IMR-90 (cell line): ENCODE data around the gene KHDRBS1. TPM values are rescaled to one million over a fixed set of nuclear protein-coding genes. Genes with fewer than 3 reads are reported as not detected.

Experiments used
- ATAC-seq: fragments of 200-7000 bp; cut with Tn5 transposase; 2 replicates; pipeline ENCODE4 v1.9.1; 2020; ENCODE audit warnings: low read depth, mild to moderate bottlenecking, moderate library complexity
- BruUV-seq: library from RNA; stranded (reverse); fragments of 400-500 nt; replicated peaks from 2 replicates; lab custom pipeline; 2021; lab: Mats Ljungman, UMichigan
- CTCF ChIA-PET: fragments of 300-600 bp; formaldehyde crosslinking; extraction: SDS; loops from one replicate; lab custom pipeline; 2021; ENCODE audit warnings: antibody characterized with exemption; lab: Yijun Ruan, JAX
- POLR2A ChIA-PET: fragments of 300-600 bp; sonication (Branson Sonifier 250); formaldehyde crosslinking; loops from one replicate; lab custom pipeline; 2022; ENCODE audit warnings: antibody characterized with exemption; ENCODE audit not compliant: unreplicated experiment; lab: Charles Lee
- DNase-seq: peaks from one replicate; pipeline ENCODE4 v3.0.0; 2013
- H2AFZ ChIP-seq: replicated peaks from 2 replicates; pipeline ENCODE3; 2013; ENCODE audit warnings: low read length, mild to moderate bottlenecking; ENCODE audit not compliant: poor library complexity
- H2AK5ac ChIP-seq: 2 replicates; pipeline ENCODE4 v1.6.1; 2013; ENCODE audit warnings: low read depth, low read length, inconsistent platforms
- H2AK9ac ChIP-seq: replicated peaks from 2 replicates; pipeline ENCODE3; 2013; ENCODE audit warnings: mild to moderate bottlenecking, low read depth, low read length, moderate library complexity; ENCODE audit not compliant: poor library complexity
- H2BK120ac ChIP-seq: 2 replicates; pipeline ENCODE4 v1.6.1; 2013; ENCODE audit warnings: low read depth, low read length, inconsistent platforms
- H2BK15ac ChIP-seq: 3 replicates; pipeline ENCODE4 v1.6.1; 2013; ENCODE audit warnings: low read depth, low read length, inconsistent platforms
- H2BK20ac ChIP-seq: 2 replicates; pipeline ENCODE4 v1.6.1; 2013; ENCODE audit warnings: low read depth, mild to moderate bottlenecking, inconsistent platforms, low read length, moderate library complexity
- H2BK5ac ChIP-seq: 2 replicates; pipeline ENCODE4 v1.6.1; 2013; ENCODE audit warnings: mild to moderate bottlenecking, low read depth, low read length, inconsistent platforms; ENCODE audit not compliant: poor library complexity, severe bottlenecking
- H3K14ac ChIP-seq: replicated peaks from 2 replicates; pipeline ENCODE4 v1.6.1; 2013; ENCODE audit warnings: low read depth, low read length, inconsistent platforms
- H3K18ac ChIP-seq: 2 replicates; pipeline ENCODE4 v1.6.1; 2013; ENCODE audit warnings: low read depth, low read length, control low read depth
- H3K23ac ChIP-seq: 2 replicates; pipeline ENCODE4 v1.6.1; 2013; ENCODE audit warnings: low read depth, low read length, inconsistent platforms
- H3K27ac ChIP-seq: 2 replicates; pipeline ENCODE4 v1.5.1; 2013; ENCODE audit warnings: mild to moderate bottlenecking, control low read depth, low read length; ENCODE audit not compliant: insufficient read depth
- H3K27me3 ChIP-seq: 2 replicates; pipeline ENCODE4 v1.6.1; 2013; ENCODE audit warnings: low read length; ENCODE audit not compliant: control insufficient read depth, insufficient read depth
- H3K36me3 ChIP-seq: 2 replicates; pipeline ENCODE4 v1.6.1; 2013; ENCODE audit warnings: low read length, mixed read lengths; ENCODE audit not compliant: control insufficient read depth, insufficient read depth
- H3K4ac ChIP-seq: 2 replicates; pipeline ENCODE4 v1.6.1; 2013; ENCODE audit warnings: low read depth, low read length, inconsistent platforms
- H3K4me1 ChIP-seq: 2 replicates; pipeline ENCODE4 v1.6.1; 2013; ENCODE audit warnings: low read length, mixed read lengths; ENCODE audit not compliant: control insufficient read depth, insufficient read depth
- H3K4me2 ChIP-seq: 2 replicates; pipeline ENCODE4 v1.6.1; 2013; ENCODE audit warnings: low read depth, mild to moderate bottlenecking, control low read depth, low read length, moderate library complexity
- H3K4me3 ChIP-seq: 2 replicates; pipeline ENCODE4 v1.5.1; 2013; ENCODE audit warnings: low read depth, mild to moderate bottlenecking, control low read depth, low read length, moderate library complexity; ENCODE audit not compliant: insufficient read depth
- H3K56ac ChIP-seq: 2 replicates; pipeline ENCODE4 v1.6.1; 2013; ENCODE audit warnings: low read length, inconsistent platforms; ENCODE audit not compliant: insufficient read depth; ENCODE audit errors: extremely low read depth
- H3K79me1 ChIP-seq, 2 experiments: 2 replicates each; pipeline ENCODE4 v1.6.1; 2013; ENCODE audit warnings: low read length in 2 of 2, inconsistent platforms in 1 of 2, low read depth in 1 of 2
- H3K9ac ChIP-seq: 2 replicates; pipeline ENCODE4 v1.6.1; 2013; ENCODE audit warnings: low read depth, low read length, control low read depth
- H3K9me1 ChIP-seq: 2 replicates; pipeline ENCODE4 v1.6.1; 2013; ENCODE audit warnings: low read length, inconsistent platforms; ENCODE audit not compliant: insufficient read depth
- H3K9me3 ChIP-seq: 2 replicates; pipeline ENCODE4 v1.6.1; 2013; ENCODE audit warnings: low read length; ENCODE audit not compliant: control insufficient read depth, insufficient read depth
- H4K20me1 ChIP-seq: 2 replicates; pipeline ENCODE4 v1.6.1; 2013; ENCODE audit warnings: low read length, inconsistent platforms; ENCODE audit not compliant: insufficient read depth
- H4K5ac ChIP-seq: 2 replicates; pipeline ENCODE4 v1.6.1; 2013; ENCODE audit warnings: mild to moderate bottlenecking, low read depth, low read length, control low read depth
- H4K8ac ChIP-seq, 2 experiments: 2 replicates each; pipeline ENCODE4 v1.6.1; 2013; ENCODE audit warnings: low read depth in 2 of 2, low read length in 2 of 2, control low read depth in 1 of 2, inconsistent platforms in 1 of 2
- H4K91ac ChIP-seq: 2 replicates; pipeline ENCODE4 v1.6.1; 2013; ENCODE audit warnings: low read depth, low read length, inconsistent platforms; ENCODE audit not compliant: insufficient read depth
- BHLHE40 ChIP-seq: fragments of 150-350 bp; IDR thresholded peaks from 2 replicates; pipeline ENCODE4 v1.6.1; 2016; ENCODE audit warnings: mild to moderate bottlenecking, low read depth, low read length
- CEBPB ChIP-seq: IDR thresholded peaks from 2 replicates; pipeline ENCODE4 v1.6.1; 2012; ENCODE audit warnings: low read depth, low read length, improper control_type of control experiment
- CHD1 ChIP-seq: IDR thresholded peaks from 2 replicates; pipeline ENCODE4 v1.6.1; 2012; ENCODE audit warnings: low read depth, low read length, improper control_type of control experiment
- FOS ChIP-seq: fragments of 150-350 bp; IDR thresholded peaks from 2 replicates; pipeline ENCODE4 v1.6.1; 2016; ENCODE audit warnings: low read depth, low read length
- MAFK ChIP-seq: IDR thresholded peaks from 2 replicates; pipeline ENCODE4 v1.6.1; 2012; ENCODE audit warnings: low read depth, low read length, improper control_type of control experiment
- MAZ ChIP-seq: IDR thresholded peaks from 2 replicates; pipeline ENCODE4 v1.6.1; 2012; ENCODE audit warnings: low read depth, mild to moderate bottlenecking, low read length, improper control_type of control experiment, moderate library complexity, borderline replicate concordance
- MXI1 ChIP-seq: IDR thresholded peaks from 2 replicates; pipeline ENCODE4 v1.6.1; 2012; ENCODE audit warnings: low read depth, mild to moderate bottlenecking, low read length, moderate library complexity, borderline replicate concordance
- NFE2L2 ChIP-seq: fragments of 150-350 bp; IDR thresholded peaks from 2 replicates; pipeline ENCODE4 v1.6.1; 2016; ENCODE audit warnings: low read depth, mild to moderate bottlenecking, low read length
- POLR2A ChIP-seq: IDR thresholded peaks from 2 replicates; pipeline ENCODE4 v1.6.1; 2012; ENCODE audit warnings: mild to moderate bottlenecking, low read depth, low read length
- RAD21 ChIP-seq: IDR thresholded peaks from 2 replicates; pipeline ENCODE4 v1.6.1; 2012; ENCODE audit warnings: low read length, improper control_type of control experiment
- RCOR1 ChIP-seq: IDR thresholded peaks from 2 replicates; pipeline ENCODE4 v1.6.1; 2012; ENCODE audit warnings: mild to moderate bottlenecking, low read length, improper control_type of control experiment; ENCODE audit not compliant: insufficient replicate concordance
- RFX5 ChIP-seq: IDR thresholded peaks from 2 replicates; pipeline ENCODE4 v1.8.0; 2012; ENCODE audit warnings: low read depth, mild to moderate bottlenecking, low read length, moderate library complexity
- SMC3 ChIP-seq: fragments of 150-350 bp; IDR thresholded peaks from 2 replicates; pipeline ENCODE4 v1.6.1; 2016; ENCODE audit warnings: low read depth, mild to moderate bottlenecking, antibody characterized with exemption, low read length, moderate library complexity
- WGBS, 2 experiments: methylation state at CpG; one replicate each; pipeline versions ENCODE4 v1.1.5 to v1.1.7; 2013; ENCODE audit warnings: missing lambda C conversion rate in 2 of 2; ENCODE audit not compliant: insufficient read length in 1 of 2; ENCODE audit errors: extremely low coverage in 2 of 2; 5-methylcytosine and 5-hydroxymethylcytosine counted together
- dilution Hi-C: fragments of 300-500 bp; cut with HindIII; formaldehyde crosslinking; loops from one replicate; pipeline ENCODE4 v1.14.3; 2018; ENCODE audit warnings: low sequenced_read_pairs; ENCODE audit not compliant: unreplicated experiment
- in situ Hi-C: fragments of 300-500 bp; cut with MboI; formaldehyde crosslinking; loops from 3 replicates; pipeline ENCODE4 v1.14.3; 2019; ENCODE audit warnings: low sequenced_read_pairs, inconsistent platforms, mixed read lengths
- intact Hi-C: fragments of 100-400 bp; cut with micrococcal nuclease; formaldehyde crosslinking; loops from 2 replicates; pipeline ENCODE4 v1.10.0; 2022
- polyA plus RNA-seq, 3 experiments: library from polyadenylated mRNA; depleted of rRNA; stranded (reverse); fragments of >200 nt; gene quantifications; 2 replicates each; pipeline ENCODE4 v1.2.3, GENCODE V29; 2012; ENCODE audit warnings: low replicate concordance in 1 of 3
- total RNA-seq: library from RNA; depleted of rRNA; stranded (reverse); fragments of >200 nt; gene quantifications from 2 replicates; pipeline ENCODE4 v1.2.3, GENCODE V29; 2012
- TF ChIP-seq, protein P1 (sequence below): conservative IDR thresholded peaks from 2 replicates; pipeline ENCODE4 v1.5.1; 2012; ENCODE audit warnings: mild to moderate bottlenecking, low read depth, low read length, improper control_type of control experiment
- TF ChIP-seq, protein P2 (sequence below): fragments of 150-350 bp; IDR thresholded peaks from 2 replicates; pipeline ENCODE4 v1.6.1; 2017; ENCODE audit warnings: mild to moderate bottlenecking, antibody characterized with exemption, low read length, low read depth

KHDRBS1 gene
- total and polyA plus RNA-seq, 2 of the 4 experiments (the other 2 are of a cell fraction): 33.7 to 67.6 TPM

DNA sequence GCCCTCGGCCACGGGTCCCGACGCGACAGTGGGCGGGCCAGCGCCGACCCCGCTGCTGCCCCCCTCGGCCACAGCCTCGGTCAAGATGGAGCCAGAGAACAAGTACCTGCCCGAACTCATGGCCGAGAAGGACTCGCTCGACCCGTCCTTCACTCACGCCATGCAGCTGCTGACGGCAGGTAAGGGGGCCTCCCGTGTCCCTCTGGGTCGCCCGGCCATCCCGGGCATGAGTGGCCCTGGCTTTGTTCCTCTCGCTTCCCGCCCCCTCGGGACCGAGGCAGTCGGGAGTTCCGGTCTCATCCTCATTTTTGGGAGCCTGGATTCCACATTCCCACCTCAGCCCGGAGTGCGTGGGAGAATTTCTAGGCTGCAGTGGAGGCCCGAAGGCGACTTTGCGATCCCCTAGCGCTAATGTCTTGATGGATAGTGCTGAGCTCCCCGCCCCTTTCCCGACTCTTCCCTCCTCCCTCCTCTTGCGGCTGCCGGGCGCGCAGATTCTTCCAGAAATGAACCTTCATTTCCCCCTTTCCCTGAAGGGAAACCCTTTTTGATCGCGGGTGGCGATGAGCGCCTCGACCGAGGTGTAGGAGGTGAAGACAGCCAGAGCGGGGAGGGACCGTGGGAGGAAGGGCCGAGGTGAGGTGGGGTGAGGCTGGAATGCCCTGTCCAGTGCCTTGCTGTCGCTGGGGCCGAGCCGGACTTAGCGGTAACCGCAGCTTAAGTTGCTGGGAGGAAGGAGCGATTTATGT is 705 bp downstream of the KHDRBS1 start:
- Histone ChIP-seq H3K56ac (peak overlapping the region; percentile 73), H3K36me3 (peaks cover 4% of the 10 kb centered on the region; the same call in 1 of the 2 replicates), H3K18ac (peak overlapping the region; percentile 30; the same call in 1 of the 2 replicates), H2AFZ (peak overlapping the region; percentile 94), H3K4me2 (peak overlapping the region; percentile 92), H2BK120ac (no peak overlapping the region), H3K27ac (peak overlapping the region; percentile 93), H3K4me3 (peak overlapping the region; percentile 94), H4K91ac (peak overlapping the region; percentile 89; the same call in 1 of the 2 replicates), H3K9ac (peak overlapping the region; percentile 90), H2AK5ac (peak overlapping the region; percentile 92), H3K79me1 (peaks cover 0 to 15% of the 10 kb centered on the region in 2 experiments; a peak in 2 of 4 replicates), H3K27me3 (no peaks in the 10 kb centered on the region), H2AK9ac (peak overlapping the region; percentile 100), H4K5ac (peak overlapping the region; percentile 25), H2BK20ac (no peak overlapping the region), H4K20me1 (peaks cover 52% of the 10 kb centered on the region), H3K9me1 (peaks cover 8% of the 10 kb centered on the region), H3K23ac (peak overlapping the region; percentile 99), H3K4ac (peak overlapping the region; percentile 92), H3K4me1 (0 out of 2 replicates have a peak, but pooled peaks cover 5% of the 10 kb centered on the region), H3K14ac (peak overlapping the region; percentile 93), H2BK15ac (no peak overlapping the region; the same call in 2 of the 3 replicates), H4K8ac (peak overlapping the region; percentile 58 to 76), H2BK5ac (peak overlapping the region; percentile 95), H3K9me3 (no peaks in the 10 kb centered on the region)
- peak; percentile 22 for ATAC-seq
- WGBS, 2 experiments: 2% methylated on average over 10 of the region's 55 CpGs; no CpG with 5 or more reads in 1 of the 2 experiments
- no TSS peak for BruUV-seq
- ChIA-PET POLR2A (no interaction called here), CTCF (interaction anchor here (0.8 to 1.1 kb wide), 3 partner anchors 37 to 185 kb away, joined by 3 to 4 read pairs (median 3); no protein-coding TSS in a partner anchor)
- peak; percentile 36 for DNase-seq
- dilution Hi-C loops (no loop called here), in situ Hi-C loops (no loop called here), intact Hi-C loops (no loop called here)
- TF ChIP-seq CEBPB: no peak
- no peak for TF ChIP-seq POLR2A
- TF ChIP-seq RCOR1: no peak
- TF ChIP-seq NFE2L2: no peak
- TF ChIP-seq MAFK: no peak
- TF ChIP-seq, protein P1, sequence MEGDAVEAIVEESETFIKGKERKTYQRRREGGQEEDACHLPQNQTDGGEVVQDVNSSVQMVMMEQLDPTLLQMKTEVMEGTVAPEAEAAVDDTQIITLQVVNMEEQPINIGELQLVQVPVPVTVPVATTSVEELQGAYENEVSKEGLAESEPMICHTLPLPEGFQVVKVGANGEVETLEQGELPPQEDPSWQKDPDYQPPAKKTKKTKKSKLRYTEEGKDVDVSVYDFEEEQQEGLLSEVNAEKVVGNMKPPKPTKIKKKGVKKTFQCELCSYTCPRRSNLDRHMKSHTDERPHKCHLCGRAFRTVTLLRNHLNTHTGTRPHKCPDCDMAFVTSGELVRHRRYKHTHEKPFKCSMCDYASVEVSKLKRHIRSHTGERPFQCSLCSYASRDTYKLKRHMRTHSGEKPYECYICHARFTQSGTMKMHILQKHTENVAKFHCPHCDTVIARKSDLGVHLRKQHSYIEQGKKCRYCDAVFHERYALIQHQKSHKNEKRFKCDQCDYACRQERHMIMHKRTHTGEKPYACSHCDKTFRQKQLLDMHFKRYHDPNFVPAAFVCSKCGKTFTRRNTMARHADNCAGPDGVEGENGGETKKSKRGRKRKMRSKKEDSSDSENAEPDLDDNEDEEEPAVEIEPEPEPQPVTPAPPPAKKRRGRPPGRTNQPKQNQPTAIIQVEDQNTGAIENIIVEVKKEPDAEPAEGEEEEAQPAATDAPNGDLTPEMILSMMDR: no peak
- TF ChIP-seq BHLHE40: no peak
- no peak for TF ChIP-seq MXI1
- TF ChIP-seq CHD1: no peak
- no peak for TF ChIP-seq RAD21
- TF ChIP-seq SMC3: no peak
- no peak for TF ChIP-seq FOS
- no peak for TF ChIP-seq RFX5
- TF ChIP-seq MAZ: no peak
- TF ChIP-seq, protein P2, sequence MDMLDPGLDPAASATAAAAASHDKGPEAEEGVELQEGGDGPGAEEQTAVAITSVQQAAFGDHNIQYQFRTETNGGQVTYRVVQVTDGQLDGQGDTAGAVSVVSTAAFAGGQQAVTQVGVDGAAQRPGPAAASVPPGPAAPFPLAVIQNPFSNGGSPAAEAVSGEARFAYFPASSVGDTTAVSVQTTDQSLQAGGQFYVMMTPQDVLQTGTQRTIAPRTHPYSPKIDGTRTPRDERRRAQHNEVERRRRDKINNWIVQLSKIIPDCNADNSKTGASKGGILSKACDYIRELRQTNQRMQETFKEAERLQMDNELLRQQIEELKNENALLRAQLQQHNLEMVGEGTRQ: no peak
